ENCODE data around the gene PPARG. TPM values are rescaled to one million over a fixed set of nuclear protein-coding genes. Genes with fewer than 3 reads are reported as not detected.
"Not testable (repeated sequence)": the region's sequence is repeated elsewhere in the genome, so short reads cannot be mapped to it uniquely, and the experiment has no call there.

PPARG gene
- total RNA-seq, 1 donor from 2014 or later = 4.4 TPM

DNA sequence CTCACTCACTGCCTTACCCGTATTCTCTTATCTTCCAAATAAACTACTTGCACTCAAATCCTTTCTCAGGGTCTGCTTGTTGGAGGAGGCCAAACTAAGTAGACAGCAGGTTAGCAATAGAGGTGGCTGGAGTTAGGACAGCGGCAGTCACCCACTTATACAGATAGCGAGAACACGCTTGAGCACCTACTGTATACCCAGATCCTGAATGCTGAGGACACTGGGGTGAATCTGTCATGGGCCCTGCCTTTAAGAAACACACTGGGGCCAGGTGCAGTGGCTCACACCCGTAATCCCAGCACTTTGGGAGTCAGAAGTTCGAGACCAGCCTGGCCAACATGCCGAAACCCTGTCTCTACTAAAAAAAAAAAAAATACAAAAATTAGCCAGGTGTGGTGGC, 157.4 kb downstream of the PPARG start:
- no peak overlapping the region for H3K27ac Mint-ChIP-seq (ENCODE audit: unreplicated experiment)
- H3K9me3 Mint-ChIP-seq (ENCODE audit: unreplicated experiment) = no peaks in the 10 kb centered on the region
- TF ChIP-seq, protein P1, sequence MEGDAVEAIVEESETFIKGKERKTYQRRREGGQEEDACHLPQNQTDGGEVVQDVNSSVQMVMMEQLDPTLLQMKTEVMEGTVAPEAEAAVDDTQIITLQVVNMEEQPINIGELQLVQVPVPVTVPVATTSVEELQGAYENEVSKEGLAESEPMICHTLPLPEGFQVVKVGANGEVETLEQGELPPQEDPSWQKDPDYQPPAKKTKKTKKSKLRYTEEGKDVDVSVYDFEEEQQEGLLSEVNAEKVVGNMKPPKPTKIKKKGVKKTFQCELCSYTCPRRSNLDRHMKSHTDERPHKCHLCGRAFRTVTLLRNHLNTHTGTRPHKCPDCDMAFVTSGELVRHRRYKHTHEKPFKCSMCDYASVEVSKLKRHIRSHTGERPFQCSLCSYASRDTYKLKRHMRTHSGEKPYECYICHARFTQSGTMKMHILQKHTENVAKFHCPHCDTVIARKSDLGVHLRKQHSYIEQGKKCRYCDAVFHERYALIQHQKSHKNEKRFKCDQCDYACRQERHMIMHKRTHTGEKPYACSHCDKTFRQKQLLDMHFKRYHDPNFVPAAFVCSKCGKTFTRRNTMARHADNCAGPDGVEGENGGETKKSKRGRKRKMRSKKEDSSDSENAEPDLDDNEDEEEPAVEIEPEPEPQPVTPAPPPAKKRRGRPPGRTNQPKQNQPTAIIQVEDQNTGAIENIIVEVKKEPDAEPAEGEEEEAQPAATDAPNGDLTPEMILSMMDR (IDR thresholded peaks at IDR 0.05) = no peak
- peaks cover 28% of the 10 kb centered on the region for H3K4me1 Mint-ChIP-seq (ENCODE audit: unreplicated experiment)
- no peaks in the 10 kb centered on the region for H3K27me3 Mint-ChIP-seq (ENCODE audit: unreplicated experiment)
- H3K36me3 Mint-ChIP-seq (ENCODE audit: unreplicated experiment) = no peaks in the 10 kb centered on the region
- no peak overlapping the region for H3K4me3 Mint-ChIP-seq (ENCODE audit: unreplicated experiment)
- no peak for DNase-seq (ENCODE audit: extremely low spot score, unreplicated experiment)

DNA sequence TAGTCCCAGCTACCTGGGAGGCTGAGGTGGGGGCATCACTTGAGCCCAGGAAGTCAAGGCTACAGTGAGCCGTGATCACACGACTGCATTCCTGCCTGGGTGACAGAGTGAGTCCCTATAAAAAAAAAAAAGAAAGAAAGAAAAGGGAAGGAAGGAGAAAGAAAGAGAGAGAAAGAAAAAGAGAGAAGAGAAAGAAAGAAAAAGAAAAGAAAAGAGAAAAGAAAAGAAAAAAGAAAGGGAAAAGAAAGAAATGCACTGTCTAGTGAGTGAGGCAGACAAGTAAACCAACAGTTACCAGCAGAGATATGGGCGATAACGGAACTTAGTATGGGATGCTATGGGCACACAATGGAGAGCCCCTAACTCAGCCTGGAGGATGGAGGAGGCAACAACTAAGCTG, 158.2 kb downstream of the PPARG start:
- TF ChIP-seq, protein P1 (IDR thresholded peaks at IDR 0.05) = no peak
- Mint-ChIP-seq H3K4me3 (ENCODE audit: unreplicated experiment) (no peak overlapping the region), H3K4me1 (ENCODE audit: unreplicated experiment) (peaks cover 25% of the 10 kb centered on the region), H3K9me3 (ENCODE audit: unreplicated experiment) (no peaks in the 10 kb centered on the region), H3K27me3 (ENCODE audit: unreplicated experiment) (no peaks in the 10 kb centered on the region), H3K27ac (ENCODE audit: unreplicated experiment) (no peak overlapping the region), H3K36me3 (ENCODE audit: unreplicated experiment) (no peaks in the 10 kb centered on the region)
- DNase-seq (ENCODE audit: extremely low spot score, unreplicated experiment) = no peak

DNA sequence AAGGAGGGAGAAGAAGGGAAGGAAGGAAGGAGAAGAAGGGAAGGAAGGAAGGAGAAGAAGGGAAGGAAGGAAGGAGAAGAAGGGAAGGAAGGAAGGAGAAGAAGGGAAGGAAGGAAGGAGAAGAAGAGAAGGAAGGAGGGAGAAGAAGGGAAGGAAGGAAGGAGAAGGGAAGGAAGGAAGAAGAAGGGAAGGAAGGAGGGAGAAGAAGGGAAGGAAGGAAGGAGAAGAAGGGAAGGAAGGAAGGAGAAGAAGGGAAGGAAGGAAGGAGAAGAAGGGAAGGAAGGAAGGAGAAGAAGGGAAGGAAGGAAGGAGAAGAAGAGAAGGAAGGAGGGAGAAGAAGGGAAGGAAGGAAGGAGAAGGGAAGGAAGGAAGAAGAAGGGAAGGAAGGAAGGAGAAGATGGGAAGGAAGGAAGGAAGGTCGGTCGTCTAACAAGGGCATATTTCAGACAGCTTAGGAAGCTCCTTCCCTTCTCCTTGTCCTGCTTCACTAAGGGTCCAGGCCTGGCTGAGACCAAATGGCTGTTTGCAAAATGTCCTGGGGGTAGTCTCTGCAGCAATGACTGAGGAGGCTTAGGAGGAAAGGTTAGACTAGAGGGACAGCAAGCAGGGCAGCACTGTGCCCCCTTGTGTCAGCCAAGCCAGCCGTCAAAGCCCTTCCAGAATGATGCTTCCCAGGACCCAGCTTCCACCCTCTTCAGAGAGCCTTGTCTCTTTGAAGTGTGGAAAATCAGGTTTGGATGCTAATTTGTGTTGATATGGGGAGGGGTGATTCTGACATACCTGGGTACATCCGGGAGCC, 159.7 kb downstream of the PPARG start:
- H3K4me3 Mint-ChIP-seq (ENCODE audit: unreplicated experiment); H3K36me3 Mint-ChIP-seq (ENCODE audit: unreplicated experiment); H3K27me3 Mint-ChIP-seq (ENCODE audit: unreplicated experiment); H3K9me3 Mint-ChIP-seq (ENCODE audit: unreplicated experiment); DNase-seq (ENCODE audit: extremely low spot score, unreplicated experiment); H3K27ac Mint-ChIP-seq (ENCODE audit: unreplicated experiment): not testable (repeated sequence)
- H3K4me1 Mint-ChIP-seq (ENCODE audit: unreplicated experiment) = peaks cover 18% of the 10 kb centered on the region

DNA sequence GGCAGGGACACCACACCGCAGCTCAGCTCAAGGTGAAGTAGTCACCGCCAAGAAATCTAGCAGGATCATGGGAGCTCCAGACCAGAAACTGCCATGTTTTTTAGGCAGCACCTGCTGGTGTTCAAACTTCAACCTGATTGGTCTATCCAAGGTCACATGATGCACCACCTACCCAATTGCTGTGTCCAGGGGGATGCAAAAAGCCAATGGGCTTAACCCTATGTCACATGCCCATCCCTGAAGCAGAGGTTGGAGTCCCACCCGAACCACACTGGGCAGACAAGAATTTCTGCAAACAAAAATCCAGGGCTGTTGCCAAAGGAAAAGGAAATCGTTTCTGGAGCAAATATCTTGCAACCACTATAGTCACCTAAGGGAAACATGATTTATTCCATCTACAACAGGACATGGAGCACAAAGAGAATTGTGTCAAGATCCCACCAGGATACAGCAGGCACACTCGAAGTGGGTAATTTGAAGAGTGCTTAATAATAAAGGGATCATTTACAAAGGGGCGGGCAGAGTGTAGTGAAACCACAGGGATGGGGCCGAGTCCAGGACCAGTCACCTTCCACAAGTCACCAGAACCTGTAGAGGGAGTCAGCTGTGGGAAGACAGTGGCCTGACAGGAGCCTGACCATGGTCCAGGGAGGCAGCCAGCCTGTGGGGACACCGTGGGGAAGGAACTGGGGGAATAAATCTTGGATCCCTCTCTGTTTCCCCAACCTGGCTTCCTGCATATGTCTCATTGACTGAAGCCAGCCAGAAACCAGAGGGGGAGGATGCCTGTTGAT, 161.2 kb downstream of the PPARG start:
- Mint-ChIP-seq H3K4me3 (ENCODE audit: unreplicated experiment) (no peak overlapping the region), H3K27me3 (ENCODE audit: unreplicated experiment) (no peaks in the 10 kb centered on the region), H3K36me3 (ENCODE audit: unreplicated experiment) (no peaks in the 10 kb centered on the region), H3K4me1 (ENCODE audit: unreplicated experiment) (peaks cover 6% of the 10 kb centered on the region), H3K27ac (ENCODE audit: unreplicated experiment) (no peak overlapping the region), H3K9me3 (ENCODE audit: unreplicated experiment) (no peaks in the 10 kb centered on the region)
- DNase-seq (ENCODE audit: extremely low spot score, unreplicated experiment) = no peak
- TF ChIP-seq, protein P1 (IDR thresholded peaks at IDR 0.05) = no peak

DNA sequence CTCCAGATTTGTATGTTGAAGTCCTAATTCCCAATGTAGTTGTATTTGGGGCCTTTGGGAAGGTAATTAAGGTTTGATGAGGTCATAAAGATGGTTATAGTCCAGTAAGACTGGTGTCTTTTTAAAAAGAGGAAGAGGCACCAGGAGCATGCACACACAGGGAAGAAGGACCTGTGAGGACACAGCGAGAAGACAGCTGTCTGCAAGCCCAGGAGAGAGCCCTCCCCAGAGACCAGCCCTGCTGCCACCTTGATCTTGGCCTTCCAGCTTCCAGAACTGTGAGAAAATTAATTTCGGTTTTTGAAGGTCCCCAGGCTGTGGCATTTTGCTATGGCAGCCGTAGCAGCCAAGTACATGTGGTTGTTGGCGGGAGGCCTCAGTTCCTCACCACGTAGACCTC, 162.6 kb downstream of the PPARG start:
- TF ChIP-seq, protein P1 (IDR thresholded peaks at IDR 0.05) = no peak
- Mint-ChIP-seq H3K4me3 (ENCODE audit: unreplicated experiment) (no peak overlapping the region), H3K4me1 (ENCODE audit: unreplicated experiment) (no peaks in the 10 kb centered on the region), H3K9me3 (ENCODE audit: unreplicated experiment) (no peaks in the 10 kb centered on the region), H3K27me3 (ENCODE audit: unreplicated experiment) (no peaks in the 10 kb centered on the region), H3K36me3 (ENCODE audit: unreplicated experiment) (no peaks in the 10 kb centered on the region), H3K27ac (ENCODE audit: unreplicated experiment) (no peak overlapping the region)
- DNase-seq (ENCODE audit: extremely low spot score, unreplicated experiment) = no peak

Measured in osteocyte (in vitro differentiated cells).